Loucy (cell line): ENCODE measurements around the gene POU2F1.
"Not testable (repeated sequence)": the region's sequence is repeated elsewhere in the genome, so short reads cannot be mapped to it uniquely, and the experiment has no call there.

ENCODE experiments used
- EZH2phosphoT487 ChIP-seq: fragments of 200-600 bp; IDR thresholded peaks from 2 replicates; pipeline ENCODE4 v1.6.1; 2018; ENCODE audit warnings: antibody characterized with exemption, mild to moderate bottlenecking, moderate library complexity, borderline replicate concordance
- TF ChIP-seq, protein P1 (sequence below): fragments of 200-600 bp; sonication (generic); conservative IDR thresholded peaks from 2 replicates; pipeline ENCODE4 v1.5.1; 2014; ENCODE audit warnings: mild to moderate bottlenecking, antibody characterized with exemption, low read length

DNA sequence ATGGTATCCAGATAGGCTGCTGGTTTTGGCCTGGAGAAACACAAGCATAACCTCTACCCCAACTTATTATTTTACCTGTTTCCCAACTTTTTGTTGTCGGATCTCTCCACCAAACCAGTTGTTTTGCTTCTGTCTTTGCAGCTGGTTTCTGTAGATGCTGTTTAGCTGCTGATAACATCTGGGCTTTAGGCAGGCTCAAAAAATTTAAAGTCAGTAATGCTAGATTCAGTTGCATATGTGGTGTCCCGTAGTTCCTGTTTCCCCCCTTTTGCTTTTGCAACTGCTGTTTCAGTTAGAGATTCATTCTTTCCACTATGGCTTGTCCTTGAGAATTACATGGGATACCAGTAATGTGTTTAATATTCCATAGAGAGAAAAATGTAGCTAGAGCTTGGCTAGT, 98.5 kb downstream of the POU2F1 start:
- TF ChIP-seq, protein P1, sequence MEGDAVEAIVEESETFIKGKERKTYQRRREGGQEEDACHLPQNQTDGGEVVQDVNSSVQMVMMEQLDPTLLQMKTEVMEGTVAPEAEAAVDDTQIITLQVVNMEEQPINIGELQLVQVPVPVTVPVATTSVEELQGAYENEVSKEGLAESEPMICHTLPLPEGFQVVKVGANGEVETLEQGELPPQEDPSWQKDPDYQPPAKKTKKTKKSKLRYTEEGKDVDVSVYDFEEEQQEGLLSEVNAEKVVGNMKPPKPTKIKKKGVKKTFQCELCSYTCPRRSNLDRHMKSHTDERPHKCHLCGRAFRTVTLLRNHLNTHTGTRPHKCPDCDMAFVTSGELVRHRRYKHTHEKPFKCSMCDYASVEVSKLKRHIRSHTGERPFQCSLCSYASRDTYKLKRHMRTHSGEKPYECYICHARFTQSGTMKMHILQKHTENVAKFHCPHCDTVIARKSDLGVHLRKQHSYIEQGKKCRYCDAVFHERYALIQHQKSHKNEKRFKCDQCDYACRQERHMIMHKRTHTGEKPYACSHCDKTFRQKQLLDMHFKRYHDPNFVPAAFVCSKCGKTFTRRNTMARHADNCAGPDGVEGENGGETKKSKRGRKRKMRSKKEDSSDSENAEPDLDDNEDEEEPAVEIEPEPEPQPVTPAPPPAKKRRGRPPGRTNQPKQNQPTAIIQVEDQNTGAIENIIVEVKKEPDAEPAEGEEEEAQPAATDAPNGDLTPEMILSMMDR: not testable (repeated sequence)
- not testable (repeated sequence) for TF ChIP-seq EZH2phosphoT487
